Activated CD8-positive, alpha-beta T cell treated with anti-CD3 and anti-CD28 coated beads, Interleukin-2, amount 10 ng/mL, durations not matched to agents 7 days and 5 days (primary cell): Measurements from ENCODE around the gene KERA. TPM values are rescaled to one million over a fixed set of nuclear protein-coding genes. Genes with fewer than 3 reads are reported as not detected.
A peak's percentile ranks its signal among the peaks of the same experiment; 100 is the strongest.

Experiments used
- ATAC-seq: fragments of 150-1000 bp; cut with Tn5 transposase; one replicate; pipeline ENCODE4 v1.10.0; 2021; ENCODE audit warnings: moderate library complexity
- CTCF ChIA-PET: fragments of 350-600 bp; sonication (Branson Sonifier 250); formaldehyde crosslinking; loops from one replicate; lab custom pipeline; 2021; ENCODE audit warnings: antibody characterized with exemption; lab: Charles Lee
- POLR2A ChIA-PET: fragments of 350-600 bp; sonication (Branson Sonifier 250); formaldehyde crosslinking; loops from one replicate; lab custom pipeline; 2021; ENCODE audit warnings: antibody characterized with exemption; lab: Charles Lee
- DNase-seq: peaks from one replicate; pipeline ENCODE4 v3.0.0-alpha.2; 2020
- H3K27ac Mint-ChIP-seq: one replicate; pipeline ENCODE4 v1.8.0; 2021; ENCODE audit warnings: mild to moderate bottlenecking, mixed read lengths
- H3K27me3 Mint-ChIP-seq: one replicate; pipeline ENCODE4 v1.8.0; 2021; ENCODE audit warnings: low read depth, mixed read lengths
- H3K36me3 Mint-ChIP-seq: one replicate; pipeline ENCODE4 v1.8.0; 2021; ENCODE audit warnings: low read depth, mixed read lengths
- H3K4me1 Mint-ChIP-seq: one replicate; pipeline ENCODE4 v1.8.0; 2021; ENCODE audit warnings: low read depth, mixed read lengths
- H3K4me3 Mint-ChIP-seq: one replicate; pipeline ENCODE4 v1.8.0; 2021; ENCODE audit warnings: mild to moderate bottlenecking, mixed read lengths
- H3K9me3 Mint-ChIP-seq: one replicate; pipeline ENCODE4 v1.8.0; 2022; ENCODE audit warnings: mixed read lengths; ENCODE audit not compliant: insufficient read depth
- total RNA-seq, 2 experiments: library from RNA; stranded (reverse); gene quantifications; one replicate each; pipeline ENCODE4 v1.2.3, GENCODE V29; 2021

Gene KERA
- total RNA-seq, 2 experiments from 2014 or later, result not detected

DNA sequence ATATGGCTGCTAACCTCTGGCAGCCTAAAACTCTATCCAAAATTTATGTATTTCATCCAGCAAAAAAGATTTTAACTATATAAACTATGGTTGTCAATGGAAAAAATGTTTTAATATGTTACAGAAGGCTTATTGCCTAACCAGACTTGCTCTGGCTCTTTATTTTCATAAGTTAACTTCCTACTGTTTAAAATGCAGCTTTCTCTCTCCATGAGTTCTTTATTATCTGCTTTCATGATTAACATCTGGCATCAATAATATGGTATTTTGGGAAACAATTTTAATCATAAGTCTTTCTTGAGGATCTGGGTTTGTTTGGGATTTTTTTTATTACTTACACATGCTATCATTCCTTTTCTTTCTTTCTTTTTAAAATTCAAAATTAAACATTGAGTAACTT, 20.5 kb downstream of the KERA start:
- CTCF ChIA-PET, result no interaction called here
- Mint-ChIP-seq H3K9me3 (no peaks in the 10 kb centered on the region), H3K4me3 (no peak overlapping the region), H3K4me1 (no peaks in the 10 kb centered on the region), H3K36me3 (no peaks in the 10 kb centered on the region), H3K27ac (no peak overlapping the region), H3K27me3 (no peaks in the 10 kb centered on the region)
- ATAC-seq (no peak), DNase-seq (no peak)
- POLR2A ChIA-PET, result no interaction called here

GRCh38 chr12:91033251-91033650, 24.6 kb downstream of the KERA start:
- Mint-ChIP-seq H3K36me3 (no peaks in the 10 kb centered on the region), H3K4me3 (no peak overlapping the region), H3K4me1 (no peaks in the 10 kb centered on the region), H3K27me3 (peaks cover 3% of the 10 kb centered on the region), H3K9me3 (no peaks in the 10 kb centered on the region), H3K27ac (no peak overlapping the region)
- POLR2A ChIA-PET, result no interaction called here
- DNase-seq (no peak), ATAC-seq (no peak)
- CTCF ChIA-PET, result no interaction called here

DNA sequence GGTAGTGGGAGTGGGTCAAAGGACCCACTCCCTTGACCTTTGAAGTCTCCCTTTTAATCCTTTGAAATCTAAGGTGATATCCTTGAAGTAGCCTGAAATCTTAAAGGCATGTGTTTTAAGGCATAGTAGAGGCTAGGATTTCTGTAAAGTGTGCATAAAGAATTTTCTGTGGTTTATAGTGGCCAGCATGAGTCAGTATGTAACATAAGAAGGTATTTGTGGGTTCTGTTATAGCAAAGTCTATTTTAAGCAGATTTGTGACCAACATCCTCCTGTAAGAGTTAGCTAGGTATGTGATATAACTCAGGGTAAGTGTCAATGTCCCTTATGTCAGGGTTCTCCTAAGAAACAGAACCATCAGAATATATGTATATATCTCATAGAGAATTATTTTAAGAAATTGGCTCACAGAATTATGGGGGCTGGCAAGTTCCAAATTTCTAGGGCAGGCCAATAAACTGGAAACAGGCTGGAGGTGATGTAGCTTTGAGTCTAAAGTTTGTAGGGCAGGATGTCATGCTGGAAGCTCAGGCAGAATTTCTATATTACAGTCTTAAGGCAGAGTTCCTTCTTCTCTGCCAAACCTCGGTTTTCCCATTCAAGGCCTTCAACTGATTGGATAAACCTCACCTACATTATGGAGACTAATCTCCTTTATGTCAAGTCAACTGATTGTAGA, 34.4 kb downstream of the KERA start:
- Mint-ChIP-seq H3K4me3 (no peak overlapping the region), H3K27ac (no peak overlapping the region), H3K4me1 (peaks cover 8% of the 10 kb centered on the region), H3K27me3 (peaks cover 2% of the 10 kb centered on the region), H3K36me3 (no peaks in the 10 kb centered on the region), H3K9me3 (no peaks in the 10 kb centered on the region)
- ATAC-seq (peak; percentile 33), DNase-seq (no peak)
- ChIA-PET POLR2A (no interaction called here), CTCF (interaction anchor here (1.4 to 1.5 kb wide), 2 partner anchors 20 to 332 kb away, joined by 3 read pairs; no protein-coding TSS in a partner anchor)

DNA sequence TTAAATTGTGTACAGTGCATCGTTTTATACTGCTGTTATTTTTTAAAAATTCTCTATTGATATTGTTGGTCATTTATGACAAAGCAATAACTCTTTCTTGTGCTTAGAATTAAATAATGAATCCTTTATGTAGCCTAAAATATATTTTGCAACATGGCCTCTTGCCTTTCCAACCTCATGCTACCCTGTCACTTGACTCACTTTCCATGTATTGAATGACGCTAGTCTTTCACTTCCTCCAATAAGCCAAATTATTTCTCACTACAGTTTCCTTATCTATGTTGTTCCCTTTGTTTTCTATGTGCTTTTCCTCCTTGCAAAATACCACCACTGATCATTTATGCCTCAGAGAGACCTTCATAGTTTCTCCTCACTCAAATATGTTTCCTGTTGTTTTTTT, 36.7 kb downstream of the KERA start:
- peaks cover 2% of the 10 kb centered on the region for H3K27me3 Mint-ChIP-seq
- H3K4me1 Mint-ChIP-seq, result peaks cover 8% of the 10 kb centered on the region
- H3K27ac Mint-ChIP-seq, result no peak overlapping the region
- CTCF ChIA-PET, result no interaction called here
- H3K9me3 Mint-ChIP-seq, result no peaks in the 10 kb centered on the region
- ATAC-seq (no peak), DNase-seq (no peak)
- H3K36me3 Mint-ChIP-seq, result no peaks in the 10 kb centered on the region
- POLR2A ChIA-PET, result no interaction called here
- H3K4me3 Mint-ChIP-seq, result no peak overlapping the region

- POLR2A ChIA-PET, result no interaction called here
- CTCF ChIA-PET, result no interaction called here
- no peaks in the 10 kb centered on the region for H3K36me3 Mint-ChIP-seq
- ATAC-seq (no peak), DNase-seq (no peak)
- peaks cover 8% of the 10 kb centered on the region for H3K27me3 Mint-ChIP-seq
- H3K4me1 Mint-ChIP-seq, result peaks cover 8% of the 10 kb centered on the region
- H3K27ac Mint-ChIP-seq, result no peak overlapping the region
- no peak overlapping the region for H3K4me3 Mint-ChIP-seq
- no peaks in the 10 kb centered on the region for H3K9me3 Mint-ChIP-seq
Observed at GRCh38 chr12:91019455-91019854, 38.4 kb downstream of the KERA start.

DNA sequence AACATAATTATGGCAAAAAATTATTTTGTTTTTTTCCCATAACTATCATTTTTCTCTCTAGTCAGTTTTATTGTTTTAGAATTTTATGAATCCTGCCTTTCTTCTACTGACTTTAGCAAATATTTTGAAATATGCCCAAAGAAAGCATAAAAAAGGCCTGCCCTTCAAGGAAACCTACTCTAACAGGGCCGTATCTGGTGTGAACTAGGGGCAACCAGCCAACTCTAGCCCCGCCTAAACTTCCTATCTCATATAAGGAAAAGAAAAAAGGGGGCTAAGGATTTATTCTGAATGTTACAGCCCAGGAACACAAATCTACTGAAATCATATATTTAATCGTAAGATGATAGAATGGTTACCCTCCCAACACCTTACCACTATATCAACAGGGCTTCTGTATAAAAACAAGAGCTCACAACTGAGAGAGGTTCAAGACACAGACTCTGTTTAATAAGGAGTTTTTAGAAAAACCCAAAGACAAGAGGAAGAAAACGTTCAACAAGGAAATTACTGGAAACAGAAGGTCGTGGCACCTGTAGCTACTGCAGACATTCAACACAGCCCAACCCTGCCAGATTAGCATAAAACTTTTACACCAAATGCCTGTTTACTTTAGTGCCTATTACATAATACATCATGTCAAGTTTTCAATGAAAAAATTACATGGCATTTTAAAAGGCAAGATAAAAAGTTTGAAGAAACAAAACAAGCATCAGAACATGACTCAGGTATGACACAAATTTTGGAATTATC, 40.1 kb downstream of the KERA start:
- DNase-seq (no peak), ATAC-seq (no peak)
- Mint-ChIP-seq H3K27ac (no peak overlapping the region), H3K9me3 (no peaks in the 10 kb centered on the region), H3K27me3 (peaks cover 13% of the 10 kb centered on the region), H3K36me3 (no peaks in the 10 kb centered on the region), H3K4me3 (no peak overlapping the region), H3K4me1 (no peaks in the 10 kb centered on the region)
- ChIA-PET CTCF (no interaction called here), POLR2A (no interaction called here)

- H3K9me3 Mint-ChIP-seq, result no peaks in the 10 kb centered on the region
- POLR2A ChIA-PET, result no interaction called here
- no peak overlapping the region for H3K27ac Mint-ChIP-seq
- DNase-seq, result no peak
- no peaks in the 10 kb centered on the region for H3K36me3 Mint-ChIP-seq
- H3K27me3 Mint-ChIP-seq, result peaks cover 13% of the 10 kb centered on the region
- no peak for ATAC-seq
- no peak overlapping the region for H3K4me3 Mint-ChIP-seq
- CTCF ChIA-PET, result no interaction called here
- no peaks in the 10 kb centered on the region for H3K4me1 Mint-ChIP-seq
Observed at GRCh38 chr12:91017043-91017442, 40.8 kb downstream of the KERA start.

- H3K9me3 Mint-ChIP-seq, result no peaks in the 10 kb centered on the region
- no peak overlapping the region for H3K4me3 Mint-ChIP-seq
- H3K27me3 Mint-ChIP-seq, result peaks cover 28% of the 10 kb centered on the region
- DNase-seq (no peak), ATAC-seq (no peak)
- ChIA-PET CTCF (interaction anchor here (0.9 kb wide), 1 partner anchor 22 kb away, joined by 3 read pairs; no protein-coding TSS in a partner anchor), POLR2A (no interaction called here)
- H3K4me1 Mint-ChIP-seq, result peaks cover 26% of the 10 kb centered on the region
- no peaks in the 10 kb centered on the region for H3K36me3 Mint-ChIP-seq
- H3K27ac Mint-ChIP-seq, result no peak overlapping the region
Observed at GRCh38 chr12:91009319-91009950, 48.4 kb downstream of the KERA start.

GRCh38 chr12:91007531-91008290, 50.1 kb downstream of the KERA start:
- ATAC-seq, result peak; percentile 74

GRCh38 chr12:91004872-91005271, 53.0 kb downstream of the KERA start, which contains the start of gene EPYC:
Gene EPYC (minus strand): TSS chr12:91004972. CDS start chr12:91002565, 2,407 bp downstream.
- POLR2A ChIA-PET, result no interaction called here
- Mint-ChIP-seq H3K27ac (no peak within 1 kb of the TSS), H3K27me3 (peaks cover 16% of the 10 kb centered on the region), H3K9me3 (no peaks in the 10 kb centered on the region), H3K36me3 (no peaks in the 10 kb centered on the region), H3K4me3 (no peak within 1 kb of the TSS), H3K4me1 (peaks cover 26% of the 10 kb centered on the region)
- CTCF ChIA-PET, result no interaction called here
- ATAC-seq, result no peak
- DNase-seq, result no peak

More at GRCh38 chr12:91007531-91008290, 50.1 kb downstream of the KERA start:
- H3K27me3 Mint-ChIP-seq, result peaks cover 23% of the 10 kb centered on the region
- H3K4me1 Mint-ChIP-seq, result peaks cover 26% of the 10 kb centered on the region
- CTCF ChIA-PET, result no interaction called here
- no peaks in the 10 kb centered on the region for H3K36me3 Mint-ChIP-seq
- peak overlapping the region; percentile 3 for H3K4me3 Mint-ChIP-seq
- DNase-seq, result peak; percentile 29
- peak overlapping the region; percentile 68 for H3K27ac Mint-ChIP-seq
- H3K9me3 Mint-ChIP-seq, result no peaks in the 10 kb centered on the region
- POLR2A ChIA-PET, result no interaction called here

DNA sequence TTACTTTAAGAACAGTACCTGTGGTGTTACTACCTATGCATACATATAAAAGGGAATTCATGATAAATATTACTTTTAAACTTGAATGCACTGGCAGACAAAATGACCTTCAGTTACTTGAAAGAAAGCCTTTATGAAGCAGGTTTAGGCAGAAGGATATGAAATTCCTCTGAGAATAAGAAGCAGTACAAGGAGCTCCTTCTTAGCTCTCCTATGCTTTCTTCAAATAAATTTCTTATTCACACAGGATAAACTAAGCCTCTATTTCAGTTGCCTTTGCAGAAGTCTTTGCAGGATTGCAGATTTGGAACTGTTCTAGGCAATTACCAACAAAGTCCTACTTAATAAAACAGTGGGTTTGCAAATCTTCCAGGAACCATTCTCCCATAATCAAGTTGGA, 54.1 kb downstream of the KERA start:
- ChIA-PET CTCF (interaction anchor here (1.3 kb wide), 1 partner anchor 20 kb away, joined by 3 read pairs; no protein-coding TSS in a partner anchor), POLR2A (no interaction called here)
- DNase-seq (no peak), ATAC-seq (no peak)
- Mint-ChIP-seq H3K9me3 (no peaks in the 10 kb centered on the region), H3K27me3 (peaks cover 13% of the 10 kb centered on the region), H3K4me3 (no peak overlapping the region), H3K36me3 (no peaks in the 10 kb centered on the region), H3K27ac (no peak overlapping the region), H3K4me1 (peaks cover 19% of the 10 kb centered on the region)
